Sigmoid colon (tissue), 4 donors: ENCODE measurements around the gene SEMA3B.

Experiments used
- CTCF ChIP-seq, 4 experiments: fragments of 450-650 bp in 3 of 4; fragments of 200-600 bp in 1 of 4; IDR thresholded peaks; one replicate each; pipeline ENCODE4 v1.5.1; 2016 to 2019; ENCODE audit warnings: antibody characterized with exemption in 4 of 4, mild to moderate bottlenecking in 3 of 4, moderate library complexity in 2 of 4
- POLR2AphosphoS5 ChIP-seq, 4 donors: sonication (generic); formaldehyde crosslinking; IDR thresholded peaks; one replicate each; pipeline ENCODE4 v1.6.1; 2017; ENCODE audit warnings: antibody characterized with exemption in 4 of 4

- no peak for TF ChIP-seq CTCF (IDR thresholded peaks at IDR 0.05)
- peak in 1 of 4 donors; percentile 44 for TF ChIP-seq POLR2AphosphoS5 (IDR thresholded peaks at IDR 0.05)
These were observed 3.9 kb upstream of the SEMA3B start for GRCh38 chr3:50264964-50265485.
